ENCODE results near the gene CHMP6. TPM values are rescaled to one million over a fixed set of nuclear protein-coding genes. Genes with fewer than 3 reads are reported as not detected.

Gene CHMP6
- total and polyA plus RNA-seq, 3 experiments from 2014 or later, result 31.2 to 45.1 (median 32.7) TPM

- H3K36me3 Mint-ChIP-seq, result peaks cover 0 to 1% (median 0%) of the 10 kb centered on the region in 3 donors
- Histone ChIP-seq H3K27ac (ENCODE audit: low read depth, low read length) (no peak overlapping the region), H3K27me3 (ENCODE audit: insufficient read depth, low read length, poor library complexity, severe bottlenecking) (no peaks in the 10 kb centered on the region), H3K4me1 (ENCODE audit: insufficient read depth, low read length) (peaks cover 8% of the 10 kb centered on the region), H3K36me3 (ENCODE audit: insufficient read depth, low read length) (no peaks in the 10 kb centered on the region), H3K9me3 (ENCODE audit: low read length) (no peaks in the 10 kb centered on the region), H3K4me3 (ENCODE audit: low read length) (no peak overlapping the region)
- ChIA-PET POLR2A (interaction anchor here (0.5 kb wide), 1 partner anchor 449 kb away, joined by 3 read pairs; no protein-coding TSS in a partner anchor), CTCF (interaction anchor here (0.9 to 2.7 kb wide), 5 partner anchors 9 to 69 kb away, joined by 3 to 15 read pairs (median 3); no protein-coding TSS in a partner anchor)
- peak overlapping the region in 2 of 8 donors; percentile 29 to 80 for H3K27ac Mint-ChIP-seq
- H3K4me3 Mint-ChIP-seq, result peak overlapping the region; percentile 61 to 86 (median 82)
- H3K9me3 Mint-ChIP-seq, result no peaks in the 10 kb centered on the region
- H3K27me3 Mint-ChIP-seq, result peaks cover 11 to 15% of the 10 kb centered on the region in 2 donors
- DNase-seq, result peak in 1 of 5 donors; percentile 34
- H3K4me1 Mint-ChIP-seq, result peaks cover 9 to 28% (median 12%) of the 10 kb centered on the region in 3 donors
These were observed 41.2 kb downstream of the CHMP6 start for GRCh38 chr17:81032641-81033480.

DNA sequence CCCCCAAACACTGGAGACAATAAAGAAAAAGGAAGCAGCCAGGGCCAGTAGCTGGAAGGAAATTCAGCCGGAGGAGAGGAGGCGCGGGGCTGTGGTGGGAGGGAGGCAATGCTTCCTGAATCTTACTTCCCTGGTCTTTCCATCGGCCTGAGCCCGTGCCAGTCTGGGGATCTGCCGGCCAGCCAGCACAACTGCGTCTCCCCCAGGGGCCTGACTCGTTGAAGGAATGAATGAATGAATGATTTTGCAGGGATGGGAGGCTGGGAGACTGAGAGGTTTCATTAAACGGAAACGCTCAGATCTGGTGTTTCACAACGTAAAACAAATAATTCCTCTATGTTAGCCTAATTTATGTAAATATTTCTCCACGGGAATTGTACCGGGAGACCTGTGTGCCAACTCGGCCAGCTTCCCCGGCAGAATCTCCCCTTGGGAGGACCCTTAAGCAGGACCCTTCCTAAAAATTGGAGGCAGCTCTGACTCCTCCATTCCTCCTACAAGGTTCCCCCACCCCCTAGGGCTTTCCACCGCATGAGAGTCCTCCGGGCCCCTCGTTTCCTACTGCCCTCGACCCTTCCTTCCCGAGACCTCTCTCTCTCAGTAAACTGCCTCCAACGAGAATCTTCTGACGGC lies 42.0 kb downstream of the CHMP6 start:
- Mint-ChIP-seq H3K27me3 (peaks cover 11 to 16% of the 10 kb centered on the region in 2 donors), H3K27ac (peak overlapping the region in 5 of 8 donors; percentile 29 to 84 (median 57)), H3K4me1 (peaks cover 9 to 28% (median 12%) of the 10 kb centered on the region in 3 donors), H3K36me3 (peaks cover 0 to 1% (median 0%) of the 10 kb centered on the region in 3 donors), H3K4me3 (peak overlapping the region; percentile 61 to 86 (median 82)), H3K9me3 (no peaks in the 10 kb centered on the region)
- no peaks in the 10 kb centered on the region for H3K27me3 ChIP-seq (ENCODE audit: insufficient read depth, low read length, poor library complexity, severe bottlenecking)
- POLR2A ChIA-PET, result interaction anchor here (0.5 to 0.9 kb wide), 2 partner anchors 29 to 448 kb away, joined by 3 read pairs; no protein-coding TSS in a partner anchor
- peaks cover 8% of the 10 kb centered on the region for H3K4me1 ChIP-seq (ENCODE audit: insufficient read depth, low read length)
- H3K4me3 ChIP-seq (ENCODE audit: low read length), result peak overlapping the region; percentile 34
- H3K36me3 ChIP-seq (ENCODE audit: insufficient read depth, low read length), result no peaks in the 10 kb centered on the region
- H3K9me3 ChIP-seq (ENCODE audit: low read length), result no peaks in the 10 kb centered on the region
- no peak for DNase-seq
- CTCF ChIA-PET, result interaction anchor here (0.9 to 2.7 kb wide), 4 partner anchors 10 to 68 kb away, joined by 3 to 15 read pairs (median 4); no protein-coding TSS in a partner anchor
- H3K27ac ChIP-seq (ENCODE audit: low read depth, low read length), result no peak overlapping the region

DNA sequence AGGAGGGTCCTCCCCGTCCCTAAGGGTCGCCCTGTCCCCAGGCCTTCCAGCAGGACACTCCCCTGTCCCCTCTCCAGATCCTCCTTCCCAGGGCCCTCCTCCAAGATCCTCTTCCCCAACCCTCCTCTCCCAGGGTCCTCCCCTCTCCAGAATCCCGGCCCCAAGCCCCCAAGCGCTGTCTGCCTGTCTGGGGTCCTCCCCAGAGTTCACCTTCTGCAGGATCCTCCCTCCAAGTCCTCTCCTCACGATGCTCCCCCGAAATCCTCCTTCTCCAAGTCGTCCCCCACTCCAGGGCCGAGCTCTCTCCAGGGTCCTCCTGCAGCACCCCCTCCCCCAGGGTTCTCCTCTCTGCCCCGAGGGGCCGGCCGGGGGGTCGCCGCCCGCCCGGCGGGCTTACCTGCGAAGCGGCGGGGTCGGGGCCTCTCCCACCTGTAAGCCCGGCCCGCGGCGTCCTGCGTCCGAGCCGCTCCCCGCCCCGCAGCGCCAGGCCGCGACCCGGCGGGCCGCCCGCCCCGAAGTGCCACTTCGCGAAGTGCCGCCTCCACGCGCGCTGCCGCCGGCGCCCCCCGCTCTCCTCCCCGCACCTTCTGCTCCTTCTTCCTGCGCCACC lies 42.6 kb downstream of the CHMP6 start:
- H3K27ac Mint-ChIP-seq, result peak overlapping the region in 5 of 8 donors; percentile 17 to 84 (median 57)
- CTCF ChIA-PET, result interaction anchor here (2.1 to 2.7 kb wide), 2 partner anchors 11 to 17 kb away, joined by 6 to 15 read pairs; no protein-coding TSS in a partner anchor

DNA sequence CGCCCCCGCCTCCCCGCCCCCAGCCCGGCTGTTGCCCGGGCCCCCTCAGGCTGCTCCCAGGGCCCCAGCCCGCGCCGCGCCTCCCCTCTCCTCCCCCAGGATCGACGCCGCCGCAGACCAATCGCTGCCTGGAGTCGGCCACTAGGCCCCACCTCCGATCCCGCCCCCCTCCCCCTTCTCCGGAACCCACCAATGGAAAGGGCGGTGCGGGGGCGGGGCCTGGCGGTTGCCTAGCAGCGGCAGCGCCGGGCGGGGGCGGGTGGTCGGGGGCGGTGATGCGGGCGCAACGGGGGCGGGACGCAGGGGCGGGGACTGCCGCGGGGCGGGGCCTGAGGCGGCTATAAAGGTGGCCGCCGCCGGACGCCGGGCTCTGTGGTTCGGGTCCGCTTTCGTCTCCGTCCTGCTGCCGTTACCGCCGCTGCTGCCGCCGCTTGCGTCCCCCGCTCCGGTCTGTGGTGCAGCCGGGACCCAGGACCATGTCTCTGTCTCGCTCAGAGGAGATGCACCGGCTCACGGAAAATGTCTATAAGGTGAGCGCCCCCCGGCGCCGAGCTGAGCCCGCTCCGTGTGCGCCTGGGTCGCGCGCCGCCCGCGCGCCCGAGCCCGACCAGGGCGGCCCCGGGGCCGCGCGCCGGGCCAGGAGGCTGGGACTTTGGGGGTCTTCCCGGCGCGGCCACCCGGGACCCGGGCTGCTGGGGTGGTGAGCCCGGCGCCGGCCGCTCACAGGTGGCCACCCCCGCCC lies 43.3 kb downstream of the CHMP6 start, which contains the start of gene BAIAP2:
Gene BAIAP2, plus strand, starts transcription at position 373 of the 742 bp plus-strand sequence. Its CDS starts 104 bp downstream, at position 477.
- peaks cover 9 to 28% (median 12%) of the 10 kb centered on the region in 3 donors for H3K4me1 Mint-ChIP-seq
- H3K36me3 Mint-ChIP-seq, result peaks cover 0 to 1% (median 0%) of the 10 kb centered on the region in 3 donors
- peaks cover 8% of the 10 kb centered on the region for H3K4me1 ChIP-seq (ENCODE audit: insufficient read depth, low read length)
- H3K4me3 Mint-ChIP-seq, result peak within 1 kb of the TSS; percentile 88 to 98 (median 90)
- peak within 1 kb of the TSS in 7 of 8 donors; percentile 80 to 98 (median 89) for H3K27ac Mint-ChIP-seq
- peaks cover 5 to 11% of the 10 kb centered on the region in 2 donors for H3K27me3 Mint-ChIP-seq
- CTCF ChIA-PET, result interaction anchor here (2.1 kb wide), 1 partner anchor 17 kb away, joined by 6 read pairs; no protein-coding TSS in a partner anchor
- POLR2A ChIA-PET, result interaction anchor here (0.6 to 1.1 kb wide), 3 partner anchors 16 to 60 kb away, joined by 3 to 5 read pairs (median 3); no protein-coding TSS in a partner anchor
- no peaks in the 10 kb centered on the region for H3K36me3 ChIP-seq (ENCODE audit: insufficient read depth, low read length)
- DNase-seq, result peak; percentile 91 to 99 (median 96)
- no peak within 1 kb of the TSS for H3K27ac ChIP-seq (ENCODE audit: low read depth, low read length)
- peak within 1 kb of the TSS; percentile 34 for H3K4me3 ChIP-seq (ENCODE audit: low read length)
- H3K9me3 ChIP-seq (ENCODE audit: low read length), result no peaks in the 10 kb centered on the region
- H3K27me3 ChIP-seq (ENCODE audit: insufficient read depth, low read length, poor library complexity, severe bottlenecking), result no peaks in the 10 kb centered on the region
- H3K9me3 Mint-ChIP-seq, result no peaks in the 10 kb centered on the region

More for the DNA sequence above, 42.6 kb downstream of the CHMP6 start:
- H3K4me1 ChIP-seq (ENCODE audit: insufficient read depth, low read length), result peaks cover 8% of the 10 kb centered on the region
- no peaks in the 10 kb centered on the region for H3K36me3 ChIP-seq (ENCODE audit: insufficient read depth, low read length)
- peak overlapping the region; percentile 34 for H3K4me3 ChIP-seq (ENCODE audit: low read length)
- H3K9me3 ChIP-seq (ENCODE audit: low read length), result no peaks in the 10 kb centered on the region
- Mint-ChIP-seq H3K4me3 (peak overlapping the region; percentile 60 to 98 (median 88)), H3K36me3 (peaks cover 0 to 1% (median 0%) of the 10 kb centered on the region in 3 donors), H3K4me1 (peaks cover 9 to 28% (median 12%) of the 10 kb centered on the region in 3 donors), H3K9me3 (no peaks in the 10 kb centered on the region), H3K27me3 (peaks cover 5 to 13% of the 10 kb centered on the region in 2 donors)
- no peaks in the 10 kb centered on the region for H3K27me3 ChIP-seq (ENCODE audit: insufficient read depth, low read length, poor library complexity, severe bottlenecking)
- POLR2A ChIA-PET, result interaction anchor here (0.9 to 1.1 kb wide), 2 partner anchors 15 to 30 kb away, joined by 3 read pairs; no protein-coding TSS in a partner anchor
- no peak for DNase-seq
- no peak overlapping the region for H3K27ac ChIP-seq (ENCODE audit: low read depth, low read length)

GRCh38 chr17:81035521-81036196 lies 44.0 kb downstream of the CHMP6 start:
- no peak overlapping the region for H3K4me3 ChIP-seq (ENCODE audit: low read length)
- POLR2A ChIA-PET, result interaction anchor here (0.6 to 1.1 kb wide), 2 partner anchors 17 to 59 kb away, joined by 3 to 5 read pairs; no protein-coding TSS in a partner anchor
- no peak for DNase-seq

GRCh38 chr17:81036197-81036941 lies 44.7 kb downstream of the CHMP6 start:
- ChIA-PET POLR2A (no interaction called here), CTCF (interaction anchor here (0.9 to 1.8 kb wide), 5 partner anchors 16 to 65 kb away, joined by 3 to 8 read pairs (median 4); no protein-coding TSS in a partner anchor)
- no peak overlapping the region for H3K27ac ChIP-seq (ENCODE audit: low read depth, low read length)
- H3K27ac Mint-ChIP-seq, result peak overlapping the region in 3 of 8 donors; percentile 18 to 64 (median 27)
- H3K9me3 Mint-ChIP-seq, result no peaks in the 10 kb centered on the region
- H3K27me3 Mint-ChIP-seq, result peaks cover 2 to 8% of the 10 kb centered on the region in 2 donors
- no peaks in the 10 kb centered on the region for H3K9me3 ChIP-seq (ENCODE audit: low read length)
- peaks cover 0 to 1% (median 0%) of the 10 kb centered on the region in 3 donors for H3K36me3 Mint-ChIP-seq
- H3K36me3 ChIP-seq (ENCODE audit: insufficient read depth, low read length), result no peaks in the 10 kb centered on the region
- H3K27me3 ChIP-seq (ENCODE audit: insufficient read depth, low read length, poor library complexity, severe bottlenecking), result no peaks in the 10 kb centered on the region
- no peak for DNase-seq
- peaks cover 8% of the 10 kb centered on the region for H3K4me1 ChIP-seq (ENCODE audit: insufficient read depth, low read length)
- no peak overlapping the region for H3K4me3 ChIP-seq (ENCODE audit: low read length)
- peak overlapping the region; percentile 73 to 90 (median 84) for H3K4me3 Mint-ChIP-seq
- peaks cover 9 to 28% (median 12%) of the 10 kb centered on the region in 3 donors for H3K4me1 Mint-ChIP-seq

More at GRCh38 chr17:81035521-81036196, 44.0 kb downstream of the CHMP6 start:
- Mint-ChIP-seq H3K27ac (peak overlapping the region in 6 of 8 donors; percentile 55 to 96 (median 74)), H3K4me1 (peaks cover 9 to 28% (median 12%) of the 10 kb centered on the region in 3 donors), H3K27me3 (peaks cover 3 to 8% of the 10 kb centered on the region in 2 donors), H3K36me3 (peaks cover 0 to 1% (median 0%) of the 10 kb centered on the region in 3 donors), H3K4me3 (peak overlapping the region; percentile 73 to 90 (median 84)), H3K9me3 (no peaks in the 10 kb centered on the region)
- H3K27ac ChIP-seq (ENCODE audit: low read depth, low read length), result no peak overlapping the region
- CTCF ChIA-PET, result interaction anchor here (1.0 to 1.6 kb wide), 3 partner anchors 15 to 66 kb away, joined by 3 to 7 read pairs (median 4); no protein-coding TSS in a partner anchor
- H3K27me3 ChIP-seq (ENCODE audit: insufficient read depth, low read length, poor library complexity, severe bottlenecking), result no peaks in the 10 kb centered on the region
- peaks cover 8% of the 10 kb centered on the region for H3K4me1 ChIP-seq (ENCODE audit: insufficient read depth, low read length)
- H3K9me3 ChIP-seq (ENCODE audit: low read length), result no peaks in the 10 kb centered on the region
- H3K36me3 ChIP-seq (ENCODE audit: insufficient read depth, low read length), result no peaks in the 10 kb centered on the region

All from CD8-positive, alpha-beta memory T cell (primary cell).